Left renal pelvis (tissue), 4 donors: ENCODE data around the gene CD63. TPM values are rescaled to one million over a fixed set of nuclear protein-coding genes. Genes with fewer than 3 reads are reported as not detected.

Experiments
- DNase-seq, 4 donors: peaks; one replicate each; pipeline ENCODE4 v3.0.0-alpha.2; 2013; ENCODE audit warnings: low read depth in 4 of 4, low spot score in 3 of 4
- polyA plus RNA-seq, 4 donors: library from polyadenylated mRNA; unstranded; fragments of 120-200 nt; gene quantifications; one replicate each; pipeline ENCODE4 v1.2.1, GENCODE V29; 2013; ENCODE audit not compliant: insufficient read length in 4 of 4

CD63 gene
- polyA plus RNA-seq, 4 donors = 617 to 773 (median 715) TPM

- DNase-seq = no peak
These were observed 5.1 kb downstream of the CD63 start for GRCh38 chr12:55723516-55724225.

GRCh38 chr12:55722948-55723347 lies 5.9 kb downstream of the CD63 start:
- no peak for DNase-seq

GRCh38 chr12:55721601-55722213 lies 7.1 kb downstream of the CD63 start:
- DNase-seq = no peak

GRCh38 chr12:55720894-55721444 lies 7.8 kb downstream of the CD63 start:
- no peak for DNase-seq

- DNase-seq = no peak
These were observed 8.7 kb downstream of the CD63 start, which contains the start of gene RDH5 for GRCh38 chr12:55720071-55720564. TSS of gene RDH5 (plus strand) at chr12:55720393. CDS start at chr12:55721185, 792 bp downstream.

- no peak for DNase-seq
These were observed 9.4 kb downstream of the CD63 start for GRCh38 chr12:55719371-55719770.

GRCh38 chr12:55718624-55719275 lies 10.1 kb downstream of the CD63 start:
- no peak for DNase-seq

- no peak for DNase-seq
These were observed 10.8 kb downstream of the CD63 start for GRCh38 chr12:55718015-55718414.

GRCh38 chr12:55717011-55718007 lies 11.5 kb downstream of the CD63 start:
- no peak for DNase-seq

GRCh38 chr12:55716582-55716957 lies 12.2 kb downstream of the CD63 start:
- no peak for DNase-seq

GRCh38 chr12:55715833-55716581 lies 12.8 kb downstream of the CD63 start, which contains the start of gene BLOC1S1:
TSS of gene BLOC1S1 (plus strand) at chr12:55716046. CDS start at chr12:55716052, 6 bp downstream.
- peak in 3 of 4 donors; percentile 89 to 94 (median 90) for DNase-seq

- DNase-seq = no peak
These were observed 13.5 kb downstream of the CD63 start for GRCh38 chr12:55715169-55715764.

GRCh38 chr12:55713721-55714120 lies 15.1 kb downstream of the CD63 start:
- DNase-seq = no peak

GRCh38 chr12:55712700-55713415 lies 16.0 kb downstream of the CD63 start:
- no peak for DNase-seq

GRCh38 chr12:55711786-55712553 lies 16.8 kb downstream of the CD63 start:
- DNase-seq = no peak

- DNase-seq = no peak
These were observed 20.0 kb downstream of the CD63 start for GRCh38 chr12:55708695-55709233.
